Cortex of kidney (tissue), 1 donor: Measurements from ENCODE around the gene LKAAEAR1.
"Not testable (repeated sequence)": the region's sequence is repeated elsewhere in the genome, so short reads cannot be mapped to it uniquely, and the experiment has no call there.

Source experiments
- DNase-seq: peaks from one replicate; lab custom pipeline; 2025; lab: John Stamatoyannopoulos, UW

LKAAEAR1 gene, protein sequence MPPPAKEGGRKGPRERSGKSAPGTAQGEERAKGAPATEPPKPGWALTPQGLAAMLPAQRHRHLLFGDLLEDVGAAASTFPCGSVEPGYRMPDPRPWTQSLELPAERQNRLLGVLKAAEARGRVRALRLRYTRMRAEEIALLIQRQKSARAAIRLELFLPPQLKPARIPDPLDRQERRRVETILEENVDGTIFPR

DNA sequence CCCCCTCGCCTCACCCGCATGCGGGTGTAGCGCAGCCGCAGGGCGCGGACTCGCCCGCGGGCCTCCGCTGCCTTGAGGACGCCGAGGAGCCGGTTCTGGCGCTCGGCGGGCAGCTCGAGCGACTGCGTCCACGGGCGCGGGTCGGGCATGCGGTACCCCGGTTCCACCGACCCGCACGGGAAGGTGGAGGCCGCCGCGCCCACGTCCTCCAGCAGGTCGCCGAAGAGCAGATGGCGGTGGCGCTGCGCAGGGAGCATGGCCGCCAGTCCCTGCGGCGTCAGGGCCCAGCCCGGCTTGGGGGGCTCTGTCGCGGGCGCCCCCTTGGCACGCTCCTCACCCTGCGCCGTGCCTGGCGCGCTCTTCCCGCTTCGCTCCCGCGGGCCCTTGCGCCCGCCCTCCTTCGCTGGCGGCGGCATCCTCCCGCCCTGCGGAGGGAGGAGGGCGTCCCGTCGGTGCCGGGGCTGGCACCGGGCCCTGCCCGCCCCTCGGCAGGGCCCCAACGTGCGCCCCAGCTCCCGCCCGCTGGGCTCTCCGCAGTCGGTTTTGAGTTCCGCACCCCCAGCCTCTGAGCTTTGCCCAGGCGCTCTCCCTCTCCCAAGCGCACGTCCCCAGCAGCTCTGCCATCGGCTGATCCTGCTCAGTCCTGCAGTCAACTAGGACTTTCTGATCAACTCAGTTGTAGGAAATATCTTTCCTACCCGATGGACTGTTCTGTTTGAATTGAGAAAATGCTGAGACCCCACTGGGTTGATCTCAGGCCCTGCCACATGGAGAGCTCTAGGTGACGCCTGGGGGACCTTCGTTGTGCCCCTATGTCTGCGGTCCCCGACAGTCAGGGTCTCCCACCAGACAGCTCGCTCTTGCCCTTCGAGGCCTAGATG is at the start of gene LKAAEAR1:
LKAAEAR1 (minus strand) TSS at position 595 of the 881 bp plus-strand sequence; CDS start at position 416, 179 bp downstream.
- no peak for DNase-seq

DNA sequence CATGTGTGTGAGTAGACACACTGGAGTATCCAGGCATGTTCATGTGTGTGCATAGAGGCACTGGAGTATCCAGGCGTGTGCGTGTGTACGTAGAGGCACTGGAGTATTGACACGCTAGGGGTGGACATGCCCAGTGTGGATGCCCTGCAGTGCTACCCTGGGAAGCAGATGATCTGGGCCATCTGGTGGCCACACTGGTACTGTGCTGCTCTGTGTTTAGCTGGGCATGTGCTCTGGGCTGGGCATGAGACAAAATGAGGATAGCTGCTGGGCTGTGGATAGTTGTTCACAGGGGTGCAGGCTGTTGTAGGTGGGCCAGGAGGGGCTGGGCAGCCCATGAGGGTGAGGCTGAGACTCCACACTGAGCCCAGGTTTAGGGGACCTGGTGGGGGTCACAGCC is 47.2 kb upstream of the LKAAEAR1 start:
- no peak for DNase-seq

- no peak for DNase-seq
Observed at GRCh38 chr20:64130876-64131275, 46.7 kb upstream of the LKAAEAR1 start.

DNA sequence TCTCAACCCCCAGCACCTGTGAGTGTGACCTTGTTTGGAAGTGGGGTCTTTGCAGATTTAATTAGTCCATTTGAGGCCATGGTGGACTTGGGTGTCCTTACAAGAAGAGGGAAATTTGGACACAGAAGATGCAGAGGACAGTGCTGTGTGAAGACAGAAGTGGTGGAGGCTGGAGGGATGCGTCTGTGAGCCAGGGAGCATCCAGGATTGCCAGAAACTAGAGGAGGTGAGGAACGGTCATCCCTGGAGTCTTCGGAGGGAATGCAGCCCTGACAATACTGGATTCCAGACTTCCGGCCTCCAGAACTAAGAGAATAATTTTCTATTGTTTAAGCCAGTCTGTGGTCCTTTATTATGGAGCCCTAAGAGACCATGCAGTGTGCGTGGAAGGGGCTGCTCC is 46.1 kb upstream of the LKAAEAR1 start:
- DNase-seq = no peak

DNA sequence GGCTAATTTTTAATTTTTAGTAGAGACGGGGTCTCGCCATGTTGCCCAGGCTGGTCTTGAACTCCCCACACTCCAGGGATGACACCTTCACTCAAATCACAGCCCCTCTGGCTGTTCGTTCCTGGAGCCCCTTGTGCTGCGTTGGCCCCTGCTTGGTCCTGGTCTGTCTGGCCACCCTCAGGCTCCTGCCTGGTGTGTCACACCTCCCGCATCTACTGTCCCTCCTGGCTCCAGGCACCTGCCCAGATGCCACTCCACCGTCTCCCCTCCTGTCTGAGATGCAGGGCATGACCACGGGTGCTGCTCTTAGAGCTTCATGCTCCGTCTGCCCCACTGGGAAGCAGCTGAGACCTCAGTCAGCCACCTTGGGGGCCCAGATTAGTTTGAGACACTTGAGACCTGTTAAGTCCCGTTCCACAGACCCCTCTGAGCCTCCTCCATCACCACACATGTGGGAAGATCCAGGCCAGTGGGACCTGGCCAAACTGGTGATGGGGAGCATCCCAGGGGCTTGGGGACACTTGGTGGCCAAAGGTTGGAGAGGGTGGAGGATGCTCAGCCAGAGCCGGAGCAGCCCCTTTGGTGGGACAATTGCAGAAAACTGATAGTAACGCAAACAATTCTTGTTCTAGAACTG is 45.1 kb upstream of the LKAAEAR1 start:
- no peak for DNase-seq

- not testable (repeated sequence) for DNase-seq
Observed at GRCh38 chr20:64123517-64123916, 39.3 kb upstream of the LKAAEAR1 start.

DNA sequence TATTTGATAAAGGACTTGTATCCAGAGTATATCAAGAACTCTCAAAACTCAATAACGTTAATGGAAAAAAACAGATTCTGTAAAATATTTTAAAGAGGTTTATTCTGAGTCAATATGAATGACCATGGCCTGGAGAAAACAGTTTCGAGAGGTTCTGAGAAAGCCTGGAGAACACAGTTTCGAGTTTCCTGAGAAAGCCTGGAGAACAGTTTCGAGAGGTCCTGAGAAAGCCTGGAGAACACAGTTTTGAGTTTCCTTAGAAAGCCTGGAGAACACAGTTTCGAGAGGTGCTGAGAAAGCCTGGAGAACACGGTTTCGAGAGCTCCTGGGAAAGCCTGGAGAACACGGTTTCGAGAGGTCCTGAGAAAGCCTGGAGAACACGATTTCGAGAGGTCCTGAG is 38.7 kb upstream of the LKAAEAR1 start:
- not testable (repeated sequence) for DNase-seq

GRCh38 chr20:64121586-64121985 is 37.4 kb upstream of the LKAAEAR1 start:
- no peak for DNase-seq

DNA sequence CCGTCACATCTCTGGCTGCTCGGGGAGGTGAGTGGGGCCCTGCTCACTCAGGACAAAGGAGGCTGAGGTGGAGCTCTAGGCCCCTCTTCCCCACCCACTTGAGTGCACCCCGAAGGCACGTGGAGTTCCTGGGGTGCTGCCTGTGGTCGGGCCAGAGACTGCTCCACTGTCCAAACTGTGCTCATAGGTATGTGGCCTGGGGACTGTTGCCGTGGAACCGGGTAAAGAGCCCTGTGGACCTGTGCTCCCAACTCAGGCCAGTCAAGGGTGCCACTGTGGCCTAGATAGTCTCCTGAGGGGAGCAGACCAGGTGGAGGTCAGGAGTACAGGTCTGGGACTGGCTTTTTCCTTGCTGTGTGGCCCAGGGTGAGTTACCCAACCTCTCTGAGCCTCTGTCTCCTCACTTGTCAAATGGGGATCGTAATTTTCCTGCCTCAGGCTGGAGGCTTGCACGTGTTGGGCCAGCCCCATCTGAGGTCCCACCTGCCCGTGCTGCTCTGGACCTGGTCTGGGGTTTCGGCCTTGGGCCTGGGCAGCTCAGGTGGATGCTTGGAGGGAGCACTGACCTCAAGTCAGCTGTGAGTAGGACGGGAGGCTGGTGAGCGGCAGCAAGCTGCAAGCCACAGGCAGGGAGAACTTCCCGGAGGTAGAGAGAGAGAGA is 35.6 kb upstream of the LKAAEAR1 start:
- DNase-seq = no peak

DNA sequence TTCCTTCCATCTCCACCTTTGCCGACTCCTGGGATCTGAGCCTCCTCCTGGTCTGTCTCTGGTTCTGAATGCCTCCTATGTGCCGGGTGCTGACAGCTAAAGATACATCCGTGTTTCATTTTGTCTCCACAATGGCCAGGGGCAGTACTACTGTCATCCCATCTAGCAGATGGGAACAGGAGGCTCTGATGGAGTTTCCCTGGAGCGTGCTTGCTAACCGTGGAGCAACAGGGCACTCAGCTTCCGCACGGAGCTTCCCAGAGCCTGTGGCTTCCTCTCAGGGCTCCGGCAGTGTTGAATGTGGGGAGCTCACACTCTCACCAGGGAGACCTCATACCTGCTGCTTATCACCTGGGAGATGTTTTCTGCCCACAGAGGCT is 35.1 kb upstream of the LKAAEAR1 start:
- no peak for DNase-seq

- DNase-seq = not testable (repeated sequence)
Observed at GRCh38 chr20:64117432-64117777, 33.2 kb upstream of the LKAAEAR1 start.

- DNase-seq = no peak
Observed at GRCh38 chr20:64116541-64117431, 32.6 kb upstream of the LKAAEAR1 start.

- DNase-seq = no peak
Observed at GRCh38 chr20:64116016-64116415, 31.8 kb upstream of the LKAAEAR1 start.

DNA sequence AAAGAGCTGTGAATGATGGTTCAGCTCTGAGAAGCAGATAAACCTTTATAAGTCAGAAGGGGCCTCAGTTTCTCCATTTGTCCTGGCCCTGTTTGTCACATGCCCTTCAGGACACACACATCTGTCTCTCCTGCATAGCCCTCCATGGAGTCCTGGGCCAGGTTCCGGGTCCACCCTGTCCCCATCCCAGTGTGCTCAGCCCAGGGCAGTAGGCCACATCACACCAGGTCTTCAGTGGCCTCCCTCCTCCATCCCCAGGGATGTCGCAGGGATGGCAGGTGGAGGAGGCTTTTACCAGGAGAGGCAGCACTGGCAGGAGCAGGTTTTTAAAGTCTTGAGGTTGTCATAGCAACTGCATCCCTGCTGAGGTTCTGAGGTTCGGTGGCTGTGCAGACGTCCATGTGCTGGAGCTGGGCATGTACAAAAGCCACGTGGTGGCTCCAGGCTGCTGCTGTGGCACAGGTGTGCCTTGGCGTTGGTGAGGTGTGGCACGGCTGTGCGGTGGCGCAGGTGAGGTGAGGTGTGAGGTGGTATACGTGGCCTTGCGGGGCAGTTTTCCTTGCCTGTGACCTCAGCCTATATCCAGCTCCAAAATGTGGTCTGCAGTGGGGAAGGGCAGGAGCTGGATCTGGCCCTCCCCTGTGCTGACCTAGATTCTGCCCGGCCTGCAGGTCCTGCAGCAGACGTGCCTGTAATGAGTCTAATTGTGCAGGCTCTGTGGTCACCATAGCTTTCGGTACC is 31.1 kb upstream of the LKAAEAR1 start:
- no peak for DNase-seq

DNA sequence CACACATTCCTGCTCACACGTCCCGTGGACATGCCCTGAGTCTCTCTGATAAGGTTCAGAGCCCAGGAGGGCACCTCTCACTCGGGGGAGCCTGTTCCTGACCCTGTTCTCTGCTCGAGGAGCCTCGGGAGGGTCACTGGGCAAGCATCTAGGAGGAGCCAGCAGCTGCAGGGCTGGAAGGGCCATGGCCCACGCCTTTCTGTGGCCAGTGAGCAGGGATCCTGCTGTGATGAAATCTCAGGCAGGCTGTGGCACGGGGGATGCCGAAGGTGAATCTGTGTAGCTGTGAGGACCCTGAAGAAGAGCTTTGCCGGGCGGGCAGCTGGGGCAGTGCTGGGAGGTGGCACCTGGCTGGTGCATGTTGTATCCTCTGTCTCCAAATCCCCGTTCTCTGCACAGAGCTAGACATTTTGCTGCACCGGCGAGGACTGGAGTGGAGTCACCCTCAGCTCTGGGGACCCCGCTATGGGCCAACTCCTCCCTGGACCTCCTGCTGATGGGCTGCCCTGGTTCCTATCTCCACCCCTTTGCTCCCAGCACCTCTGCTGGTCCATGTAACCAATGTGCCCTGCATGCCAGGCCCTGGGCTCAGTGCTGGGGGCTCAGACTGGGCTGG is 30.3 kb upstream of the LKAAEAR1 start:
- no peak for DNase-seq

DNA sequence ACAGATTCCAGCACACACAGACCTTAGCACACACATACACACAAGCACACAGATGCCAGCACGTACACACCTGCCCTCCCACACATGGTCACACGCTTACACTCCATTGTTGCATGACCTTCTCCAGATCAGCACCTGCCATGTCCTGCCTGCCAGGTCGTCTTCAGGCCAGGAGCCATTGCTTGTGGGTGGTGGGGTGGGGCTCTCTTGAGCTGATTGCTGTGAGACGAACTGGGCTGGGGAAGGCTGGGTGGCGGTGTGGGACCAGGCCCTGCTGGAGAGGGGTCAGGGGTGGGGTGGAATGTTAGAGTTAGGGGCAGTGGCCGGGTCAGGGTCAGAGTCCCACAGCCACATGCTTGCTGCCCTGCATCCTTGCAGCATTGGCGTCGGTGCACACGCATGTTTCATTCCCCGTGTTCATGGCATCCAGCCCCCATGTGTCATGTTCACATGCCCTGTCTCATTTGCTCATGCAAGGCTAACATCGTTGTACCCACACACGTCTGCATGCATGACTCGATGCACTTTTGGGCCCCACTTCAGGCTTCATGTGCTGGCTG is 29.7 kb upstream of the LKAAEAR1 start:
- no peak for DNase-seq

DNA sequence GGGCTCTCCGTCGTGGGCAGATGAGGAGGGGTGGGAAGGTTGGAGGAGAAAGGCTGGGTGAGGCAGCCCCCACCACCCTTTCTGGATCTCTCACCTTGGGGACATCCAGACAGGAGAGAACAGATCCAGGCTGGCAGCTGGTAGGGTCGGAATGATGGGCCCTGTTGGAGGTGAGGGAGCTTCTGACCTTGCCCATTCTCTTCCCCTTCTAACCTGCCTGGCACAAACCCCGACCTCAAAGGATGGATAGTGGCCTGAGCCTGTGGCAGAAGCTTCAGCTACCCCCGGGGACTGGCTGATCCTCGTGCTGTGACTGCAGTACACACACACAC is 29.2 kb upstream of the LKAAEAR1 start:
- no peak for DNase-seq

GRCh38 chr20:64112691-64113443 is 28.7 kb upstream of the LKAAEAR1 start:
- no peak for DNase-seq

DNA sequence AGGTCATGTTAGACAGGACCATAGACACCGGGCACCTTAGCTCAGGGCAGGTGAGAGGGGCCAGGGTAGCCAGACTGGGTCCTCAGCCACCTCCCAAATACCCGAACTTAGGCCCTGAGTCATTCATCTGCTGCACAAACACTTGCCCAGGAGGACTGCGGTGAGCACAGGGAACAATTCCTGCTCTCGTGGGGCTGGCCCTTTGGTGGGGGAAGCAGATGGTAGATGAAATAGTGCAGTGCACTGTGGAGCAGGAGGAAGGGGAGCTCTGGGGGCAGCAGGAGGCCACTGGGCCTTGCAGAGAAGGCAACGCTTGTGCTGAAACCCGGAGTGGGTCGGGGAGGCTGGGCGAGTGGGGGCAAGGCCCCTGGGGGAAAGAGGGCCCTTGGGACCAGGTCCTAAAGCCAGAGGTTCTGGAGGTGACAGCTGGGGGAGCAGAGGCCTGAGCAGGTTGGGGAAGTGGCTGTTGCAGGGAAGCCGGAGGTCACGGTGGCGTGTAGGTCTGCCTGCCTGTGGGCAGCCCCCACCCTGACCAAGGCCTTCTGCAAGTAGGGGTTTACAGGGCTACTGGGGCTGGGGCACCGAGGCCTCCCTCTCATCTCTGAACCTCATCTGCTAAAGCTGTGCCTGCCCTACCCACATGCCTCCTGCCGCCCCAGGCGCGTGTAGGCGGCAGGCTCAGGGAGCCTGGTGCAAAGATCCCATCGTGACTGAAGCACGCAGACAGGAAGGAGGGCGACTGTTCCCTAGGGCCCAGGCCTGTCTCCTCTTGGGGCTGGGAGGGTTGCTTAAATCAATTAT is 27.8 kb upstream of the LKAAEAR1 start:
- DNase-seq = no peak
